CD8-positive, alpha-beta memory T cell (primary cell): ENCODE results near the gene TNP1. TPM values are rescaled to one million over a fixed set of nuclear protein-coding genes. Genes with fewer than 3 reads are reported as not detected.

Experiments
- CTCF ChIA-PET: fragments of 350-600 bp; sonication (Branson Sonifier 250); formaldehyde crosslinking; loops from one replicate; lab custom pipeline; 2021; ENCODE audit warnings: antibody characterized with exemption; lab: Charles Lee
- POLR2A ChIA-PET: fragments of 350-600 bp; sonication (Branson Sonifier 250); formaldehyde crosslinking; loops from one replicate; lab custom pipeline; 2021; ENCODE audit warnings: antibody characterized with exemption; lab: Charles Lee
- DNase-seq, 5 donors: peaks; one replicate each; pipeline versions ENCODE4 v3.0.0 to v3.0.0-alpha.2; 2020 to 2022; ENCODE audit warnings: mixed read lengths in 1 of 5
- H3K27ac ChIP-seq: one replicate; pipeline ENCODE4 v1.7.0; 2013; ENCODE audit warnings: low read depth, mild to moderate bottlenecking, low read length, moderate library complexity
- H3K27me3 ChIP-seq: 2 replicates; pipeline ENCODE4 v1.7.0; 2013; ENCODE audit warnings: low read length, mild to moderate bottlenecking; ENCODE audit not compliant: insufficient read depth, poor library complexity, severe bottlenecking
- H3K36me3 ChIP-seq: 2 replicates; pipeline ENCODE4 v1.7.0; 2013; ENCODE audit warnings: mild to moderate bottlenecking, low read length, moderate library complexity; ENCODE audit not compliant: insufficient read depth
- H3K4me1 ChIP-seq: 2 replicates; pipeline ENCODE4 v1.7.0; 2013; ENCODE audit warnings: mild to moderate bottlenecking, low read length, moderate library complexity; ENCODE audit not compliant: insufficient read depth
- H3K4me3 ChIP-seq: 2 replicates; pipeline ENCODE4 v1.7.0; 2013; ENCODE audit warnings: mild to moderate bottlenecking, low read length
- H3K9me3 ChIP-seq: 2 replicates; pipeline ENCODE4 v1.7.0; 2013; ENCODE audit warnings: mild to moderate bottlenecking, low read length
- H3K27ac Mint-ChIP-seq, 8 donors: one replicate each; pipeline ENCODE4 v1.8.0; 2020 to 2021; ENCODE audit warnings: mixed read lengths in 8 of 8, mild to moderate bottlenecking in 6 of 8, inconsistent platforms in 3 of 8, moderate library complexity in 3 of 8
- H3K27me3 Mint-ChIP-seq, 2 donors: one replicate each; pipeline ENCODE4 v1.8.0; 2020 to 2021; ENCODE audit warnings: mixed read lengths in 2 of 2, mild to moderate bottlenecking in 1 of 2, moderate library complexity in 1 of 2
- H3K36me3 Mint-ChIP-seq, 3 donors: one replicate each; pipeline ENCODE4 v1.8.0; 2020 to 2021; ENCODE audit warnings: mixed read lengths in 3 of 3, inconsistent platforms in 1 of 3, mild to moderate bottlenecking in 1 of 3
- H3K4me1 Mint-ChIP-seq, 3 donors: one replicate each; pipeline ENCODE4 v1.8.0; 2020 to 2021; ENCODE audit warnings: mixed read lengths in 3 of 3, inconsistent platforms in 1 of 3, mild to moderate bottlenecking in 1 of 3
- H3K4me3 Mint-ChIP-seq, 7 donors: one replicate each; pipeline ENCODE4 v1.8.0; 2020 to 2021; ENCODE audit warnings: mixed read lengths in 7 of 7, mild to moderate bottlenecking in 6 of 7, moderate library complexity in 4 of 7, inconsistent platforms in 2 of 7
- H3K9me3 Mint-ChIP-seq, 5 donors: one replicate each; pipeline ENCODE4 v1.8.0; 2020 to 2022; ENCODE audit warnings: mixed read lengths in 5 of 5, mild to moderate bottlenecking in 3 of 5, moderate library complexity in 2 of 5, inconsistent platforms in 1 of 5
- polyA plus RNA-seq: library from polyadenylated mRNA; unstranded; fragments of 300-500 nt; fragmentation: Illumina TruSeq; gene quantifications from one replicate; pipeline ENCODE4 v1.2.3, GENCODE V29; 2021
- total RNA-seq, 2 experiments: library from RNA; stranded (reverse); gene quantifications; one replicate each; pipeline ENCODE4 v1.2.3, GENCODE V29; 2021

Gene TNP1
- total and polyA plus RNA-seq, 3 experiments from 2014 or later: not detected

DNA sequence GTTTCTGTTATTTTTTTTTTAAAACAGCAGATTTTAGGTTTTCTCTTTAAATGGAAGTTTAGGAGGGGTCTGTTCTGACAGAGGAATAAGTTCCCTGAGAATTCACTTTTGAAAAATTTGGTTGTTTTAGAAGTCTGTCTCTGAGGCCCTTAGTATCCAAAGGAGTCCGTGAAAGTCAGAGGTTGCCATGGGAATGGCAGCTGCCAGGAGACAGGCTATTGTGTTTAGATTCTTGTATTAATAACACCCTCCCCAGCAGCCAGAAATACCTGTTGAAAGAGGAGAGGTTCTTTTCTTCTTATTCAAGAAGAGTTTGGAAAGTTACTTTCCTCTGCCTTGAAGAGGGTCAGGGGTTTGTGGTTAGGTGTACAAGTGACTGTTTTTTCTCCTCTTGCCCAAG, 29.5 kb downstream of the TNP1 start:
- H3K27me3 ChIP-seq: no peaks in the 10 kb centered on the region
- Mint-ChIP-seq H3K9me3 (peaks cover 0 to 2% (median 0%) of the 10 kb centered on the region in 5 donors), H3K4me1 (no peaks in the 10 kb centered on the region), H3K4me3 (no peak overlapping the region), H3K36me3 (no peaks in the 10 kb centered on the region), H3K27me3 (peaks cover 3 to 7% of the 10 kb centered on the region in 2 donors), H3K27ac (no peak overlapping the region)
- no peak for DNase-seq
- ChIA-PET CTCF (no interaction called here), POLR2A (no interaction called here)
- no peaks in the 10 kb centered on the region for H3K4me1 ChIP-seq
- no peak overlapping the region for H3K4me3 ChIP-seq
- H3K27ac ChIP-seq: no peak overlapping the region
- no peaks in the 10 kb centered on the region for H3K36me3 ChIP-seq
- no peaks in the 10 kb centered on the region for H3K9me3 ChIP-seq

DNA sequence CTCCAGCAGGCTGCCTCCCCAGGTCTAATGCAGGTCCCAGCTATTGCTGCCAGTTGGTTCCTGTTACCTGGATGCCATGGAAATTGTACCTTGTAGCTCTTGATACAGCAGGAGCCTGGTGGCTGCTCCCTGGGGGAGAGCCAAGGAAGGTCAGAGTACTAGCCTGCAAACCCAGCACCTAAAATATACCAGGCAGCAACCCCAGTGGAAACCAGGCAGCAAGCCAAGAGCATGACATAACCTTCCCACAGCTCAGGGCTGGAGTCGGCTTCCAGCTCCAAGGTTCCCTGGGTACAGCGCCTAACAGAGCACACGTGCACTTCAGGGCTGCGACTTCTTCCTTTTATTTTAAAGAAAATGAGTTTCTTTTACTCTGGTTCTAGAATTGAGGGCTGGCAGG, 30.3 kb downstream of the TNP1 start:
- Histone ChIP-seq H3K36me3 (no peaks in the 10 kb centered on the region), H3K9me3 (no peaks in the 10 kb centered on the region), H3K4me1 (no peaks in the 10 kb centered on the region), H3K27me3 (no peaks in the 10 kb centered on the region), H3K27ac (no peak overlapping the region), H3K4me3 (no peak overlapping the region)
- Mint-ChIP-seq H3K36me3 (no peaks in the 10 kb centered on the region), H3K27ac (no peak overlapping the region), H3K9me3 (peaks cover 0 to 2% (median 0%) of the 10 kb centered on the region in 5 donors), H3K4me3 (no peak overlapping the region), H3K4me1 (no peaks in the 10 kb centered on the region), H3K27me3 (peaks cover 3 to 7% of the 10 kb centered on the region in 2 donors)
- DNase-seq: no peak
- ChIA-PET CTCF (interaction anchor here (0.9 kb wide), 1 partner anchor 9 kb away, joined by 3 read pairs; no protein-coding TSS in a partner anchor), POLR2A (no interaction called here)

DNA sequence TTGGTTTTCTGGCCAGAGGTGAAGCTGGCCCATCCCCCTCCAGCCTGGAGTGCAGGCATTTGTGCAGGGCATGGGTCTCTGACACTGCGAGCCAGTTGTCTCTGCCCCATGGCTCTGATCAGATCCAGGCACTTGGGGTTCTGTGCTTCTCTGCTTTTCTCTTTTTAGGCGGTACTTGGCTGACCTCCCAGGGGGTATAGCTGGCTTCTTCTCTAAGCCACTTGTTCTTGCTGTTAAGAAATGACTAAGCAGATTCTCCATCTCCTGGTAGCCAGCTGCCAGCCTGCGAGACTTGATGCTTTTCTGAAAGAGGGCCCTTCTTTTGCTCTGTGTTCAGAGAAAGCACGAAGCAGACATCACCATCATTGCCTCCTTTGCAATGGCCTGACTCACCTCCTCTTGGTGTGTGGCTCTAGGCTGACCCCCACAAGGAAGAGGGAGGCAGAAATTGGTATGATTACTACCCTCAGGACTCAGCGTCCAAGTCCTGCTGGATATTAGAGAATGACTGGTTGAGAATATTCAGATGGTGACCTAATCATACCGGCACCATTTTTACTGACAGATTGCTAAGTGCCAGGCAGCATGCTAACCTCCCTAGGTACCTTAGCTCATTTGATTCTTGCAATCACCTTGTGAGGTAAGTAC, 32.7 kb downstream of the TNP1 start:
- DNase-seq: no peak
- ChIA-PET CTCF (no interaction called here), POLR2A (no interaction called here)
- Histone ChIP-seq H3K9me3 (no peaks in the 10 kb centered on the region), H3K27me3 (no peaks in the 10 kb centered on the region), H3K4me1 (no peaks in the 10 kb centered on the region), H3K27ac (no peak overlapping the region), H3K4me3 (no peak overlapping the region), H3K36me3 (no peaks in the 10 kb centered on the region)
- H3K27me3 Mint-ChIP-seq: peaks cover 3 to 6% of the 10 kb centered on the region in 2 donors
- H3K9me3 Mint-ChIP-seq: no peaks in the 10 kb centered on the region
- H3K4me1 Mint-ChIP-seq: no peaks in the 10 kb centered on the region
- no peak overlapping the region for H3K4me3 Mint-ChIP-seq
- H3K36me3 Mint-ChIP-seq: no peaks in the 10 kb centered on the region
- H3K27ac Mint-ChIP-seq: no peak overlapping the region

DNA sequence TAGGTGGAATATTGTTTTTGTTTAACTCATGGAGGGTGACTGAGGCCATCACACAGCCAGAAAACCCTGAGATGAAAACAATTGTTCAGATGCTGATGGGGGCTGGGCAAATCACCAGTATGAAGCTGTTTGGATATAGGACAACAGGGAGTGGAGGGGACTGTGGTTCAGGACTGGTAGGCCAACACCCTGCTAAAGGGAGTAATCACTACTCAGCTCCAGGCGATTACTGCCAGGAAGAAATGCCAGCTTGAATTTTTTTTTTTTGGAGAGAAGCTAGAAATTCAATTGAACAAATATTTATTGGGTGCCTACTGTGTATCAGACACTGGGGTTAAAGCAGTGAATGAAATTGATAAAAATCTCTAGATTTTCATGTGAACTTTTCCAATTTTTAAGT, 37.4 kb downstream of the TNP1 start:
- no peak overlapping the region for H3K4me3 ChIP-seq
- Mint-ChIP-seq H3K4me3 (no peak overlapping the region), H3K36me3 (no peaks in the 10 kb centered on the region), H3K27ac (no peak overlapping the region), H3K27me3 (no peaks in the 10 kb centered on the region), H3K9me3 (peaks cover 0 to 2% (median 0%) of the 10 kb centered on the region in 5 donors), H3K4me1 (no peaks in the 10 kb centered on the region)
- no peak overlapping the region for H3K27ac ChIP-seq
- ChIA-PET POLR2A (no interaction called here), CTCF (no interaction called here)
- no peak for DNase-seq
- H3K9me3 ChIP-seq: no peaks in the 10 kb centered on the region
- no peaks in the 10 kb centered on the region for H3K4me1 ChIP-seq
- H3K27me3 ChIP-seq: no peaks in the 10 kb centered on the region
- H3K36me3 ChIP-seq: no peaks in the 10 kb centered on the region

DNA sequence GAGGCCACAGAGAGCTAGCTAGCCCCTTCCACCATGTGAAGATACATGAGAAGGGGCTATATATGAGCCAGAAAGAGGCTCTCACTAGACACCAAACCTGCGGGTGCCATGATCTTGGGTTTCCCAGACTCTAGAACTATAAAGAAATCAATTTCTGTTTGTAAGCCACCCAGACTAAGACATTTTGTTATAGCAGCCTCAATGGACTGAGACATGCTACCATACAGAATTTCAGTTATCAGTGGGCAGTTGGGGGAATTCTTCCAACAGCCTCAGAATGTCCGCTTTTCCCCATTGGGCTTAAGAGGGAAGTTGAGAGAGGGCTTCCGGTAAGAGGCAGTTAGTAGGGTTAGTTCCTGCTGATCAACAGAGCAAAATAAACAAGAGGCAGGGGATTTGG, 39.2 kb downstream of the TNP1 start:
- no peaks in the 10 kb centered on the region for H3K36me3 Mint-ChIP-seq
- no peak overlapping the region for H3K4me3 Mint-ChIP-seq
- POLR2A ChIA-PET: no interaction called here
- H3K4me3 ChIP-seq: no peak overlapping the region
- no peak for DNase-seq
- H3K27ac Mint-ChIP-seq: no peak overlapping the region
- no peaks in the 10 kb centered on the region for H3K36me3 ChIP-seq
- H3K9me3 Mint-ChIP-seq: peaks cover 0 to 2% (median 0%) of the 10 kb centered on the region in 5 donors
- H3K27ac ChIP-seq: no peak overlapping the region
- peaks cover 0 to 4% of the 10 kb centered on the region in 2 donors for H3K27me3 Mint-ChIP-seq
- no peaks in the 10 kb centered on the region for H3K4me1 Mint-ChIP-seq
- no peaks in the 10 kb centered on the region for H3K9me3 ChIP-seq
- CTCF ChIA-PET: no interaction called here
- no peaks in the 10 kb centered on the region for H3K4me1 ChIP-seq
- H3K27me3 ChIP-seq: no peaks in the 10 kb centered on the region

DNA sequence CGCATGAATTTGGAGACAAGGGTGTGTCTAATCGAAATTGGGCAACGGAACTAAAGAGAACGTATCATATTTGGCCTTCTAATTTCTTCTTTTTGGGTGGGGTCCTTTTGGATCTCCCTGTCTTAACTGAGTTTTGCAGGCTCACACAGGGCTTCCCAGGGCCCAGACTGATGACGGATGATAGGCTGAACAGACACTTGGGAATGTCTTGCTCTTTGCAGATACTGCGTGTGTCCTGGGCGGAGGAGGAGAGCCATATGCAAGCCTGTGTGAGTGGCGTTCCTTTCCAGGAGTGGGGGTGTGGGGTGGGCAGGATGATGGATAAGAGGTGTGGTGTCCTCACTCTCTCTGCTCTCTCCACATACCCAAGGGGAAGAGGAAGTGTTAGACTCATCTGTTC, 40.1 kb downstream of the TNP1 start:
- no peaks in the 10 kb centered on the region for H3K4me1 ChIP-seq
- POLR2A ChIA-PET: no interaction called here
- H3K4me3 Mint-ChIP-seq: no peak overlapping the region
- no peaks in the 10 kb centered on the region for H3K27me3 ChIP-seq
- no peak for DNase-seq
- no peaks in the 10 kb centered on the region for H3K4me1 Mint-ChIP-seq
- H3K9me3 Mint-ChIP-seq: peaks cover 0 to 2% (median 0%) of the 10 kb centered on the region in 5 donors
- no peak overlapping the region for H3K27ac Mint-ChIP-seq
- H3K9me3 ChIP-seq: no peaks in the 10 kb centered on the region
- H3K36me3 Mint-ChIP-seq: no peaks in the 10 kb centered on the region
- H3K27ac ChIP-seq: no peak overlapping the region
- H3K36me3 ChIP-seq: no peaks in the 10 kb centered on the region
- H3K4me3 ChIP-seq: no peak overlapping the region
- CTCF ChIA-PET: no interaction called here
- peaks cover 0 to 4% of the 10 kb centered on the region in 2 donors for H3K27me3 Mint-ChIP-seq

DNA sequence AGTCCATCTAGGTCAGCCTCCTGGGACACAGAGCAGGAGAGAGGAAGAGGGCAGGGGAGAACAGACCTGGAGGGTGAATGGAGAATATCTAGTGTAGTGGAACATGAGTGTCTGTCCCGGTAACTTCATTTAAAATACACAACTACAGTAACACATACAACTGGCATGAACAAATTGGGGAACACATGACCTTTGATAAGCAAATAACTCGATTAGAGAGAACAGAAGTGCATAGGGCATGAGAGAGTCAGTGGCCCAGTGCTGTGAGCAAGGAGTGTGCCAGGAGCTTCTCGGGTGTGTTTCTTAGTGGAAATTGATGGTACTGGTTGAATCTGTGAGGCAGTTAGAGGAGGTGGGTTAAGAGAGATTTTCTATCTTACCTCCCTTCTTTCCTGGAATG, 40.8 kb downstream of the TNP1 start:
- H3K4me1 ChIP-seq: no peaks in the 10 kb centered on the region
- no peak overlapping the region for H3K4me3 ChIP-seq
- no peaks in the 10 kb centered on the region for H3K27me3 ChIP-seq
- ChIA-PET CTCF (no interaction called here), POLR2A (no interaction called here)
- H3K9me3 ChIP-seq: no peaks in the 10 kb centered on the region
- DNase-seq: no peak
- no peak overlapping the region for H3K4me3 Mint-ChIP-seq
- H3K36me3 ChIP-seq: no peaks in the 10 kb centered on the region
- no peaks in the 10 kb centered on the region for H3K4me1 Mint-ChIP-seq
- peaks cover 0 to 2% (median 0%) of the 10 kb centered on the region in 5 donors for H3K9me3 Mint-ChIP-seq
- no peak overlapping the region for H3K27ac Mint-ChIP-seq
- H3K36me3 Mint-ChIP-seq: no peaks in the 10 kb centered on the region
- no peak overlapping the region for H3K27ac ChIP-seq
- H3K27me3 Mint-ChIP-seq: peaks cover 0 to 4% of the 10 kb centered on the region in 2 donors

DNA sequence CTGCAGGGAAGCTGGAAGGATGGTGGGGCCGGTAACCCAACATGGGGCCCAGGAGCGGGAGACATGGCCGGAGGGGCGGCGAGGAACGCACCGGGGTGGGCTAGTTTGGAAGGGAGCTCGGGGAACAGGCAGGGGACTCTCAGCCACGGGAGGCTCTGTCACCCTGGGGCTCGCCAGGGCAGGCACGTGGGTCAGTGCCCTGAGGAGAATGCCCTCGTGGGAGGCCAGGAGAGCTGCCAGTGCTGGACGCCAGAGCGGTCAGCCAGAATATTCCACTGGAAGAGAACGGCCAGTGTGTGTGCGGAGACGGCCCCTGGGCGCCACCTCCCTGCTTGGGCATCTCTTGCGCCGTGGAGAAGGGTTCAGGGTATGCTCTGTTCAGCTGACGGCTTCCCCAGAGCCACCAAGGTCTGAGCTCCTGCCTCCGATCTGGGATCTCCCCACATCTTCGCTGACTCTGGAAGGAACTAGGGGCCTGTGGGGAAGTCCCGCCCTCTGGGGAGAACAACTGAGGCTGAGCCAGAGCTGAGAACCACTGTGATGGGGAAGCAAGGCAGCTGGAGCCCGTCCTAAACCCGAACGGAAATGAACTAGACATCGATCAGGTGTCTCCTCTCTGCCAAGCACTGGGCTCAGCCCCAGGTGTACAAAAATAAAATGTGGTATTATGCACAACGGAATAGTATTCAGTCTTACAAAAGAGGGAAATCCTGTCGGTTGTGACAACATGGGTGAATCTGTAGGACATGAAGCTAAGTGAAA, 49.3 kb downstream of the TNP1 start:
- no peak for DNase-seq
- Histone ChIP-seq H3K27me3 (no peaks in the 10 kb centered on the region), H3K36me3 (no peaks in the 10 kb centered on the region), H3K4me1 (no peaks in the 10 kb centered on the region), H3K27ac (no peak overlapping the region), H3K4me3 (no peak overlapping the region), H3K9me3 (no peaks in the 10 kb centered on the region)
- no peak overlapping the region for H3K27ac Mint-ChIP-seq
- H3K9me3 Mint-ChIP-seq: peaks cover 0 to 2% (median 0%) of the 10 kb centered on the region in 5 donors
- H3K4me1 Mint-ChIP-seq: no peaks in the 10 kb centered on the region
- no peaks in the 10 kb centered on the region for H3K36me3 Mint-ChIP-seq
- CTCF ChIA-PET: no interaction called here
- no peak overlapping the region for H3K4me3 Mint-ChIP-seq
- POLR2A ChIA-PET: no interaction called here
- H3K27me3 Mint-ChIP-seq: no peaks in the 10 kb centered on the region
